H9 (cell line): ENCODE results near the gene MGLL. TPM values are rescaled to one million over a fixed set of nuclear protein-coding genes. Genes with fewer than 3 reads are reported as not detected.

Experiments used
- DNase-seq: peaks from one replicate; pipeline ENCODE4 v3.0.0-alpha.2; 2017
- H2AFZ ChIP-seq: one replicate; pipeline ENCODE4 v1.6.1; 2013; ENCODE audit warnings: mild to moderate bottlenecking, low read length, control low read depth, moderate library complexity
- H2AK5ac ChIP-seq: 2 replicates; pipeline ENCODE4 v1.6.1; 2013; ENCODE audit warnings: low read length, control low read depth, mixed read lengths; ENCODE audit not compliant: insufficient read length
- H2BK120ac ChIP-seq: one replicate; pipeline ENCODE4 v1.6.1; 2013; ENCODE audit warnings: low read depth, mild to moderate bottlenecking, low read length, control low read depth, inconsistent platforms; ENCODE audit not compliant: poor library complexity, severe bottlenecking
- H2BK12ac ChIP-seq: 2 replicates; pipeline ENCODE4 v1.6.1; 2013; ENCODE audit warnings: low read length, control low read depth, mixed read lengths, low read depth; ENCODE audit not compliant: insufficient read length
- H2BK15ac ChIP-seq: 2 replicates; pipeline ENCODE4 v1.6.1; 2013; ENCODE audit warnings: low read depth, low read length, control low read depth
- H2BK20ac ChIP-seq: one replicate; pipeline ENCODE4 v1.6.1; 2013; ENCODE audit warnings: low read depth, mild to moderate bottlenecking, low read length, control low read depth, inconsistent platforms; ENCODE audit not compliant: poor library complexity, severe bottlenecking
- H2BK5ac ChIP-seq: 2 replicates; pipeline ENCODE4 v1.6.1; 2013; ENCODE audit warnings: low read length, control low read depth, mixed read lengths; ENCODE audit not compliant: insufficient read length
- H3K14ac ChIP-seq: 2 replicates; pipeline ENCODE4 v1.6.1; 2013; ENCODE audit warnings: low read length, control low read depth; ENCODE audit not compliant: insufficient read depth
- H3K18ac ChIP-seq: 2 replicates; pipeline ENCODE4 v1.6.1; 2013; ENCODE audit warnings: low read depth, mild to moderate bottlenecking, mixed read lengths, low read length, control low read depth; ENCODE audit not compliant: insufficient read length
- H3K23ac ChIP-seq: 2 replicates; pipeline ENCODE4 v1.6.1; 2013; ENCODE audit warnings: low read length, control low read depth, mixed read lengths, low read depth; ENCODE audit not compliant: insufficient read length
- H3K23me2 ChIP-seq: 2 replicates; pipeline ENCODE4 v1.6.1; 2013; ENCODE audit warnings: low read depth, mild to moderate bottlenecking, mixed read lengths, low read length, control low read depth; ENCODE audit not compliant: insufficient read length, poor library complexity, severe bottlenecking
- H3K27ac ChIP-seq: 2 replicates; pipeline ENCODE4 v1.5.1; 2013; ENCODE audit warnings: low read length, control low read depth, mixed read lengths, low read depth; ENCODE audit not compliant: insufficient read length
- H3K27me3 ChIP-seq: 2 replicates; pipeline ENCODE4 v1.6.1; 2013; ENCODE audit warnings: low read length, control low read depth, inconsistent platforms; ENCODE audit not compliant: insufficient read depth
- H3K4ac ChIP-seq: 2 replicates; pipeline ENCODE4 v1.6.1; 2013; ENCODE audit warnings: low read depth, mild to moderate bottlenecking, control low read depth, inconsistent platforms, low read length, moderate library complexity
- H3K4me1 ChIP-seq: 2 replicates; pipeline ENCODE4 v1.6.1; 2013; ENCODE audit warnings: low read length, control low read depth, inconsistent platforms; ENCODE audit not compliant: insufficient read depth
- H3K4me2 ChIP-seq: 2 replicates; pipeline ENCODE4 v1.6.1; 2013; ENCODE audit warnings: low read length, control low read depth, mixed read lengths; ENCODE audit not compliant: insufficient read length, insufficient read depth
- H3K56ac ChIP-seq: 2 replicates; pipeline ENCODE4 v1.6.1; 2013; ENCODE audit warnings: low read depth, mild to moderate bottlenecking, mixed read lengths, low read length, control low read depth; ENCODE audit not compliant: insufficient read length
- H3K79me1 ChIP-seq: 2 replicates; pipeline ENCODE4 v1.6.1; 2013; ENCODE audit warnings: low read depth, mild to moderate bottlenecking, moderate library complexity, low read length, control low read depth, inconsistent platforms; ENCODE audit not compliant: insufficient read depth, poor library complexity, severe bottlenecking
- H3K79me2 ChIP-seq: 2 replicates; pipeline ENCODE4 v1.6.1; 2013; ENCODE audit warnings: low read length, control low read depth, inconsistent platforms; ENCODE audit not compliant: insufficient read depth
- H3K9ac ChIP-seq: 2 replicates; pipeline ENCODE4 v1.6.1; 2013; ENCODE audit warnings: low read length, control low read depth, mixed read lengths; ENCODE audit not compliant: insufficient read length; ENCODE audit errors: extremely low read depth
- H3K9me3 ChIP-seq: one replicate; pipeline ENCODE4 v1.6.1; 2013; ENCODE audit warnings: low read depth, low read length, inconsistent platforms; ENCODE audit not compliant: control insufficient read depth
- H3T11ph ChIP-seq: one replicate; pipeline ENCODE4 v1.6.1; 2013; ENCODE audit warnings: mild to moderate bottlenecking, low read length, control low read depth, inconsistent platforms
- H4K20me1 ChIP-seq: one replicate; pipeline ENCODE4 v1.6.1; 2013; ENCODE audit not compliant: control insufficient read depth, insufficient read length, insufficient read depth
- H4K5ac ChIP-seq: 2 replicates; pipeline ENCODE4 v1.6.1; 2013; ENCODE audit warnings: low read depth, mild to moderate bottlenecking, mixed read lengths, low read length, control low read depth; ENCODE audit not compliant: insufficient read length
- H4K8ac ChIP-seq: replicated peaks from 2 replicates; pipeline ENCODE4 v1.6.1; 2013; ENCODE audit warnings: low read length, control low read depth, mixed read lengths, low read depth; ENCODE audit not compliant: insufficient read length
- H4K91ac ChIP-seq: 2 replicates; pipeline ENCODE4 v1.6.1; 2013; ENCODE audit warnings: low read depth, mild to moderate bottlenecking, moderate library complexity, mixed read lengths, low read length, control low read depth; ENCODE audit not compliant: insufficient read length
- H3K27ac Mint-ChIP-seq, 3 experiments: 2 replicates in 2 of 3; 3 replicates in 1 of 3; pipeline ENCODE4 v1.8.0; 2020 to 2021; ENCODE audit warnings: mixed read lengths in 3 of 3, mild to moderate bottlenecking in 1 of 3, moderate library complexity in 1 of 3
- H3K27me3 Mint-ChIP-seq: 2 replicates; pipeline ENCODE4 v1.8.0; 2021; ENCODE audit warnings: low read depth, mild to moderate bottlenecking, moderate library complexity, mixed read lengths
- H3K36me3 Mint-ChIP-seq, 3 experiments: 2 replicates in 2 of 3; 3 replicates in 1 of 3; pipeline ENCODE4 v1.8.0; 2020 to 2021; ENCODE audit warnings: low read depth in 3 of 3, mixed read lengths in 3 of 3; ENCODE audit not compliant: insufficient read depth in 1 of 3
- H3K4me1 Mint-ChIP-seq, 2 experiments: 2 replicates each; pipeline ENCODE4 v1.8.0; 2020; ENCODE audit warnings: mixed read lengths in 2 of 2
- H3K4me3 Mint-ChIP-seq, 2 experiments: 2 replicates in 1 of 2; 3 replicates in 1 of 2; pipeline ENCODE4 v1.8.0; 2020 to 2021; ENCODE audit warnings: mild to moderate bottlenecking in 2 of 2, mixed read lengths in 2 of 2, moderate library complexity in 1 of 2
- H3K9me3 Mint-ChIP-seq, 2 experiments: 2 replicates in 1 of 2; 3 replicates in 1 of 2; pipeline ENCODE4 v1.8.0; 2020; ENCODE audit warnings: mild to moderate bottlenecking in 2 of 2, mixed read lengths in 2 of 2, moderate library complexity in 1 of 2
- CTCF ChIP-seq: fragments of 200-600 bp; sonication (generic); conservative IDR thresholded peaks from 3 replicates; pipeline ENCODE4 v1.8.0; 2021; ENCODE audit warnings: antibody characterized with exemption, mild to moderate bottlenecking
- WGBS: extraction: QIAGEN DNeasy Blood & Tissue Kit; methylation state at CpG from one replicate; pipeline ENCODE4 v1.1.7; 2013; ENCODE audit warnings: missing lambda C conversion rate, low lambda C conversion rate, mixed read lengths; ENCODE audit not compliant: insufficient read length; ENCODE audit errors: extremely low coverage; 5-methylcytosine and 5-hydroxymethylcytosine counted together
- total RNA-seq: library from RNA; stranded (reverse); gene quantifications from 2 replicates; pipeline ENCODE4 v1.2.1, GENCODE V29; 2021

Gene MGLL
- total RNA-seq, 1 experiment from 2014 or later: 0.11 TPM

DNA sequence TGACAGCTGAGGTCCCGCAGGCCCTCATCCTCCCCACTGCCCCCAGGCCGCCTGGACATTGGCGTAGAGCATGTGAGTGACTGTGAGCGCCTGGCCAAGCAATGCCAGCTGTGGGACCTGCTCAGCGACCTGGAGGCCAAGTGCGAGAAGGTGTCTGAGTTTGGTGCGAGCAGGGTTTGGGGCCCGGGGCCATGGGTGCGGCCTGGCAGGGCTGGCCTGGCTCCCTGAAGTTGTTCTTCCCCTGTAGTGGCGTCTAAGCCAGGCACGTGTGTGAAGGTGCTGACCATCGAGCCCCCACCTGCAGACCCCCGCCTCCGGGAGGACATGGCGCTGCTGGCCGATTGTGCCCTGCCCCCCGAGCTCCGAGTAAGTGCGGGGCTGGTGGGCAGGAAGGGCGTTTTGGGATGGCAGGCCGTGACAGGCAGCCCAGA lies 145.4 kb downstream of the MGLL start:
- no peak overlapping the region for H2AFZ ChIP-seq
- H4K20me1 ChIP-seq: no peaks in the 10 kb centered on the region
- H3K4me3 Mint-ChIP-seq: no peak overlapping the region

More for the DNA sequence above, 145.4 kb downstream of the MGLL start:
- Histone ChIP-seq H3K4ac (no peak overlapping the region), H3K4me1 (no peaks in the 10 kb centered on the region), H2BK15ac (no peak overlapping the region), H3K27ac (no peak overlapping the region), H4K8ac (no peak overlapping the region), H4K5ac (no peak overlapping the region), H3K9ac (no peak overlapping the region), H2AK5ac (no peak overlapping the region), H3K79me1 (no peaks in the 10 kb centered on the region), H4K91ac (no peak overlapping the region), H2BK5ac (no peak overlapping the region), H3K23me2 (peaks cover 10% of the 10 kb centered on the region), H3K9me3 (no peaks in the 10 kb centered on the region), H3T11ph (no peak overlapping the region), H3K14ac (no peak overlapping the region; the same call in 1 of the 2 replicates), H3K79me2 (no peaks in the 10 kb centered on the region), H3K4me2 (no peak overlapping the region), H2BK12ac (no peak overlapping the region), H3K23ac (no peak overlapping the region), H2BK20ac (no peak overlapping the region), H3K18ac (no peak overlapping the region), H3K56ac (no peak overlapping the region), H2BK120ac (no peak overlapping the region), H3K27me3 (no peaks in the 10 kb centered on the region)
- Mint-ChIP-seq H3K27ac (no peak overlapping the region; a peak in 1 of 7 replicates), H3K36me3 (no peaks in the 10 kb centered on the region; a peak in 1 of 7 replicates), H3K27me3 (peaks cover 7% of the 10 kb centered on the region), H3K9me3 (no peaks in the 10 kb centered on the region), H3K4me1 (peaks cover 8 to 10% of the 10 kb centered on the region in 2 experiments)
- no peak for DNase-seq
- no CpG with 5 or more reads among the region's 21 CpGs for WGBS
- no peak for TF ChIP-seq CTCF
